Testis (tissue), 3 donors: ENCODE data around the gene MEF2B. TPM values are rescaled to one million over a fixed set of nuclear protein-coding genes. Genes with fewer than 3 reads are reported as not detected.
A peak's percentile ranks its signal among the peaks of the same experiment; 100 is the strongest.

Experiments used
- DNase-seq: peaks from one replicate; pipeline ENCODE4 v3.0.0-alpha.2; 2019
- H3K27ac ChIP-seq, 2 donors: fragments of 200-600 bp; sonication (generic); one replicate each; pipeline ENCODE4 v1.5.1; 2019
- H3K27me3 ChIP-seq: fragments of 200-600 bp; sonication (generic); one replicate; pipeline ENCODE4 v1.5.1; 2019
- H3K36me3 ChIP-seq: fragments of 200-600 bp; sonication (generic); one replicate; pipeline ENCODE4 v1.5.1; 2017; ENCODE audit warnings: low read depth; ENCODE audit errors: missing control alignments
- H3K4me1 ChIP-seq: fragments of 200-600 bp; sonication (generic); one replicate; pipeline ENCODE4 v1.5.1; 2019
- H3K4me3 ChIP-seq, 2 donors: fragments of 200-600 bp; sonication (generic); one replicate each; pipeline ENCODE4 v1.5.1; 2017 to 2019
- H3K9me3 ChIP-seq: fragments of 200-600 bp; sonication (generic); one replicate; pipeline ENCODE4 v1.5.1; 2017
- POLR2A ChIP-seq: fragments of 450-650 bp; IDR thresholded peaks from one replicate; pipeline ENCODE4 v1.6.1; 2017; ENCODE audit warnings: antibody characterized with exemption, mild to moderate bottlenecking, moderate library complexity
- WGBS, 2 donors: methylation state at CpG; one replicate each; pipeline ENCODE4 v1.1.5; 2018; 5-methylcytosine and 5-hydroxymethylcytosine counted together
- intact Hi-C: fragments of 100-400 bp; cut with DNase I; formaldehyde crosslinking; loops from one replicate; pipeline ENCODE4 v1.15.1; 2023; ENCODE audit warnings: low total_unique reads
- polyA plus RNA-seq: library from polyadenylated mRNA; stranded (reverse); fragments of 350-450 nt; fragmentation: Illumina TruSeq; extraction: RNeasy Lipid Tissue Mini Kit (QIAGEN cat#74804); gene quantifications from one replicate; pipeline ENCODE4 v1.2.3, GENCODE V29; 2014; ENCODE audit warnings: low read depth, low replicate concordance; ENCODE audit not compliant: insufficient read depth
- total RNA-seq, 2 donors: library from RNA; depleted of rRNA; stranded (reverse); fragments of >200 nt; gene quantifications; one replicate each; pipeline ENCODE4 v1.2.3, GENCODE V29; 2016
- TF ChIP-seq, protein P1 (sequence below), 3 experiments: fragments of 450-650 bp in 2 of 3; fragments of 200-600 bp in 1 of 3; sonication (generic) in 1 of 3; IDR thresholded peaks; one replicate each; pipeline ENCODE4 v1.5.1; 2016 to 2019; ENCODE audit warnings: antibody characterized with exemption in 3 of 3, mild to moderate bottlenecking in 2 of 3, moderate library complexity in 1 of 3

The MEF2B gene
- total and polyA plus RNA-seq, 3 donors from 2014 or later, result 3.0 to 5.7 (median 3.1) TPM

DNA sequence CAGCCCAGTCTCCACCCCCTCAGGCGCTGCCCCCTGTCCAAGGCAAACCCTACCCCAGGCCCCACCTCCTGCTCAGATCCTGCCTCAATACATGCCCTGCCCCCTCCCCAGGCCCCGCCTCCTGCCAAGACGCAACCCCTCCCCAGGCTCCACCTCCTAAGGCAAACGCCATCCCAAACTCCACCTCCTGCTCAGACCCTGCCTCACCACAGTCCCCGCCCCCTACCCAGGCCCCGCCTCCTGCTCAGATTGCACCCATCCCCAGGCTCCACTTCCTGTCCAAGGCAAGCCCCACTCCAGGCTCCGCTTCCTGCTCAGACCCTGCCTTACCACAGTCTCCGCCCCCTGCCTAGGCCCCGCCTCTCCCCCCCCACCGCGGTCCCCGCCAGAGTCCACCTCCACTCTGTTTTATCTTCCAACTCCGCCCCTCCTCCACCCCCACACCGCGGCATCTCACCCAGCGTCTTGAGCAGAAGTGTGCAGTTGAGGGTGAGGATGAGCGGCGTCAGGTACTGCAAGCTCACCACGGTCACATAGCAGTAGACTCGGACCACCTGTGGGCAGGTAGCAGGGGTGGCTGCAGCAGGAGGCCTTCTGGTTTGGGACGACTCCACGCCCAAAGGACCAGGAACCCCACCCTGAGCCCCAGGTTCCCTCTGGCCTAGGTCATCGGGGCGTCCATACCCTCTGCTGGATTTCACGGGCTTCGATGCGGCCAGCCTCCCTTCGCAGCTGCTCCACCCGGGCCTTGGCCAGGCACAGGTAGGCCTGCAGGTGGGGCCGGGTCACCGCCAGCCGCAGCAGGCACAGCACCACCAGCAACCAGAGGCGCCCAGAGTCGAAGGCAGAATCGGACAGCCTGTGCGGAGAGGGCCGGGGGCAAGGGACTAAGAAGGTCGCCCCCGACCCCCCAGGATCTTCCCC is 49.5 kb downstream of the MEF2B start:
- Histone ChIP-seq H3K4me3 (peak overlapping the region in 1 of 2 donors; percentile 36), H3K27me3 (no peaks in the 10 kb centered on the region), H3K9me3 (no peaks in the 10 kb centered on the region), H3K27ac (no peak overlapping the region), H3K36me3 (no peaks in the 10 kb centered on the region), H3K4me1 (no peaks in the 10 kb centered on the region)
- WGBS, 2 donors, result 45 to 52% methylated on average over 22 to 39 of the region's 39 CpGs
- no peak for TF ChIP-seq POLR2A
- TF ChIP-seq, protein P1, sequence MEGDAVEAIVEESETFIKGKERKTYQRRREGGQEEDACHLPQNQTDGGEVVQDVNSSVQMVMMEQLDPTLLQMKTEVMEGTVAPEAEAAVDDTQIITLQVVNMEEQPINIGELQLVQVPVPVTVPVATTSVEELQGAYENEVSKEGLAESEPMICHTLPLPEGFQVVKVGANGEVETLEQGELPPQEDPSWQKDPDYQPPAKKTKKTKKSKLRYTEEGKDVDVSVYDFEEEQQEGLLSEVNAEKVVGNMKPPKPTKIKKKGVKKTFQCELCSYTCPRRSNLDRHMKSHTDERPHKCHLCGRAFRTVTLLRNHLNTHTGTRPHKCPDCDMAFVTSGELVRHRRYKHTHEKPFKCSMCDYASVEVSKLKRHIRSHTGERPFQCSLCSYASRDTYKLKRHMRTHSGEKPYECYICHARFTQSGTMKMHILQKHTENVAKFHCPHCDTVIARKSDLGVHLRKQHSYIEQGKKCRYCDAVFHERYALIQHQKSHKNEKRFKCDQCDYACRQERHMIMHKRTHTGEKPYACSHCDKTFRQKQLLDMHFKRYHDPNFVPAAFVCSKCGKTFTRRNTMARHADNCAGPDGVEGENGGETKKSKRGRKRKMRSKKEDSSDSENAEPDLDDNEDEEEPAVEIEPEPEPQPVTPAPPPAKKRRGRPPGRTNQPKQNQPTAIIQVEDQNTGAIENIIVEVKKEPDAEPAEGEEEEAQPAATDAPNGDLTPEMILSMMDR (IDR thresholded peaks at IDR 0.05), result no peak
- intact Hi-C loops, result no loop called here
- DNase-seq, result peak; percentile 82

DNA sequence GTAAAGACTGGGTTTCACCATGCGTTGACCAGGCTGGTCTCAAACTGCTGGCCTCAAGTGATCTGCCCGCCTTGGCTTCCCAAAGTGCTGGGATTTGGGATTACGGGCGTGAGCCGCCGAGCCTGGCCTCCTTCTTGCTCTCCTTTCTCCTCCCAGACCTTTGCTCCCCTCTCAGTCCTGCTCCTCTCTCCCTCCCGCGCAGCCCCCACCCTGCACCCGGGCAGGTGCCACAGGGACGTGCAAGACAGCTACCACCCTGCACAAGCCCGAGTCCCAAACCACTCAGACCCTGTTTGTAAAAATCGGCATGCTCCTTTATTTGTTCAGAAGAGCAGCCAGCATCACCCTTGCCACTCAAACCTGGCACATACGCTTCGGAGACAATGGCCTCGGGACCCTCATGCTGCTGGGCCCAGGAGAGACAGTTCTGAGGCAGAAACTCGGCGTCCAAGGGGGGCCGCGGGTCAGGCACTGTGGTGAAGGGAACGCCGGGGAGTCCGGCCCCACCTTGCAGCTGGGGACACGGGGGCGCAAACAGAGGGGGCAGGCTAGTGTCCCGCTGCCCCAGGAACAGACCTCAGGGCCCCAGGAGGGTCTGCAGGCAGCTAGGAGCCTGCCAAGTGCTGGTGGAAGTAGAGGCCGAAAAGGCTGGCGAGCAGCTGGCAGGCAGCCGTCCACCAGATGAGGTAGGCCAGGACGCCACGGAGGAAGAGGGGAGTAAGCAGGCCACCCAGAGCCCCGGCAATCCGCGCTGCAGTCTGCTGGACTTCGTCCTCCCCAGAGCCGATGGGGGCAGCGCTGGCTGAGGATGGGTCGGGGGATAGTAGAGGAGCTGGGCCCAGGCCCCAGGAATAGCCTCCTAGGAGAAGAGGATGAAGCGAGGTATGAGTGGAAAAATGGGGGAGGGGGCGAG is 50.5 kb downstream of the MEF2B start:
- no peaks in the 10 kb centered on the region for H3K4me1 ChIP-seq
- peak overlapping the region in 1 of 2 donors; percentile 36 for H3K4me3 ChIP-seq
- intact Hi-C loops, result no loop called here
- no peak for DNase-seq
- WGBS, 2 donors, result 65 to 77% methylated on average over 29 to 39 of the region's 39 CpGs
- no peak overlapping the region for H3K27ac ChIP-seq
- TF ChIP-seq POLR2A, result no peak
- TF ChIP-seq, protein P1 (IDR thresholded peaks at IDR 0.05), result no peak
- no peaks in the 10 kb centered on the region for H3K27me3 ChIP-seq
- no peaks in the 10 kb centered on the region for H3K36me3 ChIP-seq
- no peaks in the 10 kb centered on the region for H3K9me3 ChIP-seq

DNA sequence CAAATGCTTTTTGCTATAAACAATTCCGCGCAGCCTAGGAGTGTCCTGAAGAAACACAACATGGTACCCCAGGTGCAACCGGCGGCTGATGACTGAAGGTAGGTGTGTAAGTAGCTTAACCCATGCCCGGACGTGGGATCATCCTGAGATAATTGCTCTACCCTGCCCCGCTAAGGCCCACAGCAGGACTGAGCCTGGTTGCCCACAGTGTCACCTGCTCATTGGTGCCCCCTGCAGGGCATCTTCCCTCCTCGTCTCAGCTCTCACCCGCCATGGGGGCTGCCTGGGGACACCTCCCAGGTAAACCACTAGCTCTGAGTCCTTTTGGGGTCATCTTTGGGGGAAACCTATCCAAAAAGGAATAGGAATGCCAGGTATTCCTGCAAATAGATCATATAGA is 54.1 kb downstream of the MEF2B start:
- intact Hi-C loops, result no loop called here
- Histone ChIP-seq H3K9me3 (no peaks in the 10 kb centered on the region), H3K4me3 (no peak overlapping the region), H3K36me3 (no peaks in the 10 kb centered on the region), H3K4me1 (no peaks in the 10 kb centered on the region), H3K27me3 (no peaks in the 10 kb centered on the region), H3K27ac (no peak overlapping the region)
- peak; percentile 48 for DNase-seq
- TF ChIP-seq POLR2A, result no peak
- TF ChIP-seq, protein P1 (IDR thresholded peaks at IDR 0.05), result peak in 2 of 3 experiments; percentile 20 to 38
- WGBS, 2 donors, result 84 to 91% methylated on average over 9 of the region's 9 CpGs

DNA sequence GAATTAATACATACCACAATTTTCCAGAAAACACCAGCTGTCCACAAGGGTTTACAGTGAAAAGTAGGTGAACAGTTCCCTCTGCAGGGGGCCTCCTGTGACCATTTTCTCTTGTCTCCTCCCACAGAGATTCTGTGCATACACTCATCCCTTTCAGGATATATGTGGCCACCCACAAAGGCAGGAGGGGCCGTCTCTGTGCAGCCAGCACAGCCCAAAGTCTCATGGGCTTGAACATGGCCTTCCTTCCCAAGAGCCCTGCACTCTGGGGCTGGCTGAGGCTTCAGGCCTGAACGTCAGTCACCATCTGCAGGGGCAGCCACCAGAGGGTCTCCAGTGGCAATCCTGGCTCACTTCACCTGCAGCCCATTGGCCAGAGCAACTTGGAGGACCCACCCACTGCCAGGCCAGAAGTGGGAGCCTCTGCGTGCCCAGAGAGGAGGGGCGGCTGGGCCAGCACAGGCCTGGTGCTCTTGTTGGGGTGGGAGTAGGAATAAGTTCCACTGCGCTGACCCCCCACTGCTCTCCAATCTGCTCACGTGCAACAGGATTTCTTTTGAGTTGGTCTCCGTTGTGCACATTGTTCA is 56.9 kb downstream of the MEF2B start:
- intact Hi-C loops, result no loop called here
- Histone ChIP-seq H3K4me3 (no peak overlapping the region), H3K9me3 (no peaks in the 10 kb centered on the region), H3K27me3 (no peaks in the 10 kb centered on the region), H3K4me1 (peaks cover 9% of the 10 kb centered on the region), H3K27ac (no peak overlapping the region), H3K36me3 (no peaks in the 10 kb centered on the region)
- no peak for TF ChIP-seq POLR2A
- TF ChIP-seq, protein P1 (IDR thresholded peaks at IDR 0.05), result no peak
- 51 to 55% methylated on average over 6 to 7 of the region's 7 CpGs for WGBS, 2 donors
- DNase-seq, result no peak
